Lower lobe of right lung (tissue), 2 donors: ENCODE results near the gene TSPAN9. TPM values are rescaled to one million over a fixed set of nuclear protein-coding genes. Genes with fewer than 3 reads are reported as not detected.

ENCODE experiments used
- ATAC-seq, 2 donors: fragments of 200-7000 bp; cut with Tn5 transposase; one replicate each; pipeline ENCODE4 v1.9.1; 2020 to 2022; ENCODE audit warnings: mild to moderate bottlenecking in 2 of 2, moderate library complexity in 2 of 2
- DNase-seq: peaks from one replicate; pipeline ENCODE4 v3.0.0-alpha.2; 2020
- H3K27ac ChIP-seq: fragments of 200-600 bp; one replicate; pipeline ENCODE4 v1.8.0; 2022
- H3K27me3 ChIP-seq: fragments of 200-600 bp; one replicate; pipeline ENCODE4 v1.8.0; 2022; ENCODE audit warnings: low read depth
- H3K36me3 ChIP-seq: fragments of 200-600 bp; one replicate; pipeline ENCODE4 v1.8.0; 2022; ENCODE audit warnings: mild to moderate bottlenecking
- H3K4me1 ChIP-seq: fragments of 200-600 bp; one replicate; pipeline ENCODE4 v1.8.0; 2022
- H3K4me3 ChIP-seq: fragments of 200-600 bp; one replicate; pipeline ENCODE4 v1.8.0; 2022; ENCODE audit warnings: mild to moderate bottlenecking
- H3K9me3 ChIP-seq: fragments of 200-600 bp; one replicate; pipeline ENCODE4 v1.8.0; 2022
- intact Hi-C: fragments of 100-400 bp; cut with DNase I; formaldehyde crosslinking; loops from one replicate; pipeline ENCODE4 v1.11.0; 2022
- total RNA-seq: library from RNA; stranded (reverse); fragmentation: NEBNext Ultra II Directional; extraction: Animal tissue kit (Norgen Biotek cat#: 25700); gene quantifications from one replicate; pipeline ENCODE4 v1.2.1, GENCODE V29; 2021
- TF ChIP-seq, protein P1 (sequence below): fragments of 200-600 bp; IDR thresholded peaks from one replicate; pipeline ENCODE4 v1.8.0; 2022; ENCODE audit warnings: antibody characterized with exemption, mild to moderate bottlenecking
- donor health status: DM: no; HTN: yes; CAD: no; lungs with severe emphysema.

Gene TSPAN9
- total RNA-seq, 1 donor from 2014 or later, result 61.1 TPM

GRCh38 chr12:3133405-3133783 lies 56.2 kb downstream of the TSPAN9 start:
- no peak for DNase-seq
- ATAC-seq, result no peak
- TF ChIP-seq, protein P1, sequence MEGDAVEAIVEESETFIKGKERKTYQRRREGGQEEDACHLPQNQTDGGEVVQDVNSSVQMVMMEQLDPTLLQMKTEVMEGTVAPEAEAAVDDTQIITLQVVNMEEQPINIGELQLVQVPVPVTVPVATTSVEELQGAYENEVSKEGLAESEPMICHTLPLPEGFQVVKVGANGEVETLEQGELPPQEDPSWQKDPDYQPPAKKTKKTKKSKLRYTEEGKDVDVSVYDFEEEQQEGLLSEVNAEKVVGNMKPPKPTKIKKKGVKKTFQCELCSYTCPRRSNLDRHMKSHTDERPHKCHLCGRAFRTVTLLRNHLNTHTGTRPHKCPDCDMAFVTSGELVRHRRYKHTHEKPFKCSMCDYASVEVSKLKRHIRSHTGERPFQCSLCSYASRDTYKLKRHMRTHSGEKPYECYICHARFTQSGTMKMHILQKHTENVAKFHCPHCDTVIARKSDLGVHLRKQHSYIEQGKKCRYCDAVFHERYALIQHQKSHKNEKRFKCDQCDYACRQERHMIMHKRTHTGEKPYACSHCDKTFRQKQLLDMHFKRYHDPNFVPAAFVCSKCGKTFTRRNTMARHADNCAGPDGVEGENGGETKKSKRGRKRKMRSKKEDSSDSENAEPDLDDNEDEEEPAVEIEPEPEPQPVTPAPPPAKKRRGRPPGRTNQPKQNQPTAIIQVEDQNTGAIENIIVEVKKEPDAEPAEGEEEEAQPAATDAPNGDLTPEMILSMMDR, result no peak
- no peaks in the 10 kb centered on the region for H3K36me3 ChIP-seq
- H3K27me3 ChIP-seq, result no peaks in the 10 kb centered on the region
- intact Hi-C loops, result no loop called here
- H3K4me1 ChIP-seq, result peaks cover 63% of the 10 kb centered on the region
- H3K9me3 ChIP-seq, result no peaks in the 10 kb centered on the region
- H3K4me3 ChIP-seq, result no peak overlapping the region
- peak overlapping the region; percentile 58 for H3K27ac ChIP-seq

GRCh38 chr12:3134126-3134525 lies 56.9 kb downstream of the TSPAN9 start:
- ATAC-seq, result no peak
- intact Hi-C loops, result no loop called here

DNA sequence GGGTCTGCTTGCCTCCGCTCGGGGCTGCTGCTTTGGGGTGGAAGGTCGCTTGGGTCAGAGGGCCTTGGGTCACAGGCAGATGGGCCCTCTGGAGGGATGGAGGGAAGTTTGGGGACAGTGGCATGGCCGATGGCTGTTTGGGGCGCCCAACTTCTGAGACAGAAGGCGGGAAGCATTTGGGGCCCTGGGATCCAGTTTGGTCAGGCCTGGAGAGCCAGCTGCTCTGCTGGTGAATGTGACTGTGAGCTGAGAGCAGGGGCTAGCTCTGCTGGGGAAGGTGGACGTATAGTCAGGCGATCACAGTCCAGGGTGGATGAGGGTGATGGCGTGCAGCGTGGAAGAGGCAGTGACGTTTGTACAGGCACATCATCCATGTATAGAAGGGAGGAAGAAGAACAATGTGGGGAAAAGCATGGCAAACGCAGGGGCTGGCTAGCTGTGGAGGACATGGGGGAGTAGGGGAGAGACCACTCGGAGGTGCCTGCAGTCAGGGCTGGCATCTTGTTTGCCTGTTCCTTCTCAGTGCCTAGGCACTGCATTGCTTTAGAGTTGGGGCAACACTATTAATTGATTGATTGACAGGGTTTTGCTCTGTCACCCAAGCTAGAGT lies 57.5 kb downstream of the TSPAN9 start:
- H3K27me3 ChIP-seq, result no peaks in the 10 kb centered on the region
- H3K27ac ChIP-seq, result no peak overlapping the region
- no peak overlapping the region for H3K4me3 ChIP-seq
- no peaks in the 10 kb centered on the region for H3K9me3 ChIP-seq
- H3K36me3 ChIP-seq, result no peaks in the 10 kb centered on the region
- H3K4me1 ChIP-seq, result peaks cover 63% of the 10 kb centered on the region
- no peak for ATAC-seq
- intact Hi-C loops, result no loop called here
- TF ChIP-seq, protein P1, result no peak
- no peak for DNase-seq

More at GRCh38 chr12:3134126-3134525, 56.9 kb downstream of the TSPAN9 start:
- Histone ChIP-seq H3K9me3 (no peaks in the 10 kb centered on the region), H3K36me3 (no peaks in the 10 kb centered on the region), H3K4me3 (no peak overlapping the region), H3K4me1 (peaks cover 68% of the 10 kb centered on the region), H3K27ac (no peak overlapping the region), H3K27me3 (no peaks in the 10 kb centered on the region)
- DNase-seq, result no peak
- TF ChIP-seq, protein P1, result no peak

GRCh38 chr12:3135522-3136461 lies 58.6 kb downstream of the TSPAN9 start:
- Histone ChIP-seq H3K4me3 (no peak overlapping the region), H3K36me3 (no peaks in the 10 kb centered on the region), H3K27ac (no peak overlapping the region), H3K27me3 (no peaks in the 10 kb centered on the region), H3K4me1 (peaks cover 51% of the 10 kb centered on the region), H3K9me3 (no peaks in the 10 kb centered on the region)
- TF ChIP-seq, protein P1, result peak; percentile 80
- ATAC-seq (peak; percentile 62 to 70), DNase-seq (no peak)
- intact Hi-C loops, result no loop called here

GRCh38 chr12:3136641-3137267 lies 59.6 kb downstream of the TSPAN9 start:
- no peak for ATAC-seq
- no peak for DNase-seq
- no peaks in the 10 kb centered on the region for H3K36me3 ChIP-seq
- H3K4me1 ChIP-seq, result peaks cover 48% of the 10 kb centered on the region
- no peaks in the 10 kb centered on the region for H3K9me3 ChIP-seq
- no peak overlapping the region for H3K27ac ChIP-seq
- intact Hi-C loops, result no loop called here
- H3K27me3 ChIP-seq, result no peaks in the 10 kb centered on the region
- TF ChIP-seq, protein P1, result no peak
- H3K4me3 ChIP-seq, result no peak overlapping the region
